Measurements from ENCODE around the gene GRIN2C. TPM values are rescaled to one million over a fixed set of nuclear protein-coding genes. Genes with fewer than 3 reads are reported as not detected.

GRIN2C gene
- total and polyA plus RNA-seq, 4 donors: 0.01 to 0.03 (median 0.02) TPM; not detected in 1

GRCh38 chr17:74901353-74902135 lies 41.9 kb upstream of the GRIN2C start:
- Histone ChIP-seq H3K9me3 (ENCODE audit: control insufficient read depth in 4 of 4, insufficient read depth in 3 of 4, low read length in 3 of 4) (peaks cover 0 to 3% (median 0%) of the 10 kb centered on the region in 4 donors), H3K27ac (ENCODE audit: low read depth in 1 of 2, low read length in 1 of 2) (no peak overlapping the region), H3K4me1 (ENCODE audit: control insufficient read depth in 5 of 5, insufficient read depth in 5 of 5, low read length in 5 of 5) (no peaks in the 10 kb centered on the region), H3K36me3 (ENCODE audit: control insufficient read depth in 4 of 4, insufficient read depth in 4 of 4, low read length in 4 of 4) (no peaks in the 10 kb centered on the region), H3K9ac (ENCODE audit: insufficient read depth in 1 of 2, low read length in 2 of 2) (no peak overlapping the region), H3K4me3 (no peak overlapping the region), H3K27me3 (ENCODE audit: control insufficient read depth in 3 of 3, insufficient read depth in 3 of 3, low read length in 2 of 3) (peaks cover 0 to 4% (median 1%) of the 10 kb centered on the region in 3 donors)
- no peak for ATAC-seq (ENCODE audit: insufficient read depth, low FRiP score)
- TF ChIP-seq, protein P1, sequence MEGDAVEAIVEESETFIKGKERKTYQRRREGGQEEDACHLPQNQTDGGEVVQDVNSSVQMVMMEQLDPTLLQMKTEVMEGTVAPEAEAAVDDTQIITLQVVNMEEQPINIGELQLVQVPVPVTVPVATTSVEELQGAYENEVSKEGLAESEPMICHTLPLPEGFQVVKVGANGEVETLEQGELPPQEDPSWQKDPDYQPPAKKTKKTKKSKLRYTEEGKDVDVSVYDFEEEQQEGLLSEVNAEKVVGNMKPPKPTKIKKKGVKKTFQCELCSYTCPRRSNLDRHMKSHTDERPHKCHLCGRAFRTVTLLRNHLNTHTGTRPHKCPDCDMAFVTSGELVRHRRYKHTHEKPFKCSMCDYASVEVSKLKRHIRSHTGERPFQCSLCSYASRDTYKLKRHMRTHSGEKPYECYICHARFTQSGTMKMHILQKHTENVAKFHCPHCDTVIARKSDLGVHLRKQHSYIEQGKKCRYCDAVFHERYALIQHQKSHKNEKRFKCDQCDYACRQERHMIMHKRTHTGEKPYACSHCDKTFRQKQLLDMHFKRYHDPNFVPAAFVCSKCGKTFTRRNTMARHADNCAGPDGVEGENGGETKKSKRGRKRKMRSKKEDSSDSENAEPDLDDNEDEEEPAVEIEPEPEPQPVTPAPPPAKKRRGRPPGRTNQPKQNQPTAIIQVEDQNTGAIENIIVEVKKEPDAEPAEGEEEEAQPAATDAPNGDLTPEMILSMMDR (IDR thresholded peaks at IDR 0.05; ENCODE audit: control extremely low read depth, extremely low read depth): no peak
- 45 to 59% methylated on average over 14 of the region's 14 CpGs for WGBS, 2 donors
- no peak for DNase-seq

DNA sequence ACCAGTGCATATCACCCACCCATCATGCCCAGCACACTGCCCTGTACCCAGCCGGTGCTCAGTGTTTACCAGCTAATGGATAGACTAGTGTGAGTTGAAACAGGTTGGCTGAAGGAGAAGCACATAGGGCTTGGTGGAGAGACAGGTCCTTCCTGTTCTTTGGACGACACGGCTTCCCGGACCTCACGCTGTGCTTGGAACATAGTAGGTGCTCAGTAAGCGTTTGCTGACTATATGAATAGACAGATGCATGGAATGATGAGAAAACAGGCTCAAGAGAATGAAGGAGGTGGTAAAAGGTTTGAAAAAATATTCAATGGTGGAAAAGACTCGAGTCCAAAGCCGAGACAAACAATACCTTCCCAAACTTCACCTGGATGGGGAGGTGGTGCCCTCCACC lies 40.5 kb upstream of the GRIN2C start:
- Histone ChIP-seq H3K4me3 (no peak overlapping the region), H3K9ac (ENCODE audit: insufficient read depth in 1 of 2, low read length in 2 of 2) (no peak overlapping the region), H3K27me3 (ENCODE audit: control insufficient read depth in 3 of 3, insufficient read depth in 3 of 3, low read length in 2 of 3) (peaks cover 0 to 15% (median 11%) of the 10 kb centered on the region in 3 donors), H3K4me1 (ENCODE audit: control insufficient read depth in 5 of 5, insufficient read depth in 5 of 5, low read length in 5 of 5) (no peaks in the 10 kb centered on the region), H3K36me3 (ENCODE audit: control insufficient read depth in 4 of 4, insufficient read depth in 4 of 4, low read length in 4 of 4) (no peaks in the 10 kb centered on the region), H3K27ac (ENCODE audit: low read depth in 1 of 2, low read length in 1 of 2) (no peak overlapping the region), H3K9me3 (ENCODE audit: control insufficient read depth in 4 of 4, insufficient read depth in 3 of 4, low read length in 3 of 4) (peaks cover 0 to 3% (median 0%) of the 10 kb centered on the region in 4 donors)
- TF ChIP-seq, protein P1 (IDR thresholded peaks at IDR 0.05; ENCODE audit: control extremely low read depth, extremely low read depth): no peak
- 80 to 95% methylated on average over 8 of the region's 8 CpGs for WGBS, 2 donors
- DNase-seq (no peak), ATAC-seq (ENCODE audit: insufficient read depth, low FRiP score) (no peak)

DNA sequence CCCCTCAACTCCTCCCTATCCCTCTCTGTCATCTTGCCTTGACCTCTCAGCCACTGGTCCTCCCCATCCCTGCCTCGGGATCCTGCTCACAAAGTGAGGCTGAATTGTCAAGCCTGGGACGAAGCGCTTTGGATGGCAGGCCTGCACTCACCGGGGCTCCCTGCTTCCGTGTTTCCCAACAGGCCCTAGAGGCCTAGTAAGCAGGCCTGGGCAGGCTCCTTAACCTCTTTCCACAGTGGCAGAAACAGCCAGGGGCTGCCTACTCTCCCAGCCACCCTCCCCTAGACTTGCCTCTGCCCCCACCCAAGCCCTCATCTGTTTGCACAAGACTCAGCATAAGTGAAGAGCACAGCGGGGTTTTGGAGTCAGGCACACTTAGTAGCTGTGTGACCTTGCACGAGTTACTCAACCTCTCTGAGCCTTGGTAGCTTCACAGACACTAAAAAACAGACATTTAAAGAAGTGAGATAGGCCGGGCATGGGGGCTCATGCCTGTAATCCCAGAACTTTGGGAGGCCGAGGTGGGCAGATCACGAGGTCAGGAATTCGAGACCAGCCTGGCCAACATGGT lies 38.8 kb upstream of the GRIN2C start:
- Histone ChIP-seq H3K9me3 (ENCODE audit: control insufficient read depth in 4 of 4, insufficient read depth in 3 of 4, low read length in 3 of 4) (peaks cover 0 to 3% (median 0%) of the 10 kb centered on the region in 4 donors), H3K4me1 (ENCODE audit: control insufficient read depth in 5 of 5, insufficient read depth in 5 of 5, low read length in 5 of 5) (no peaks in the 10 kb centered on the region), H3K4me3 (no peak overlapping the region), H3K27me3 (ENCODE audit: control insufficient read depth in 3 of 3, insufficient read depth in 3 of 3, low read length in 2 of 3) (peaks cover 0 to 31% (median 25%) of the 10 kb centered on the region in 3 donors), H3K36me3 (ENCODE audit: control insufficient read depth in 4 of 4, insufficient read depth in 4 of 4, low read length in 4 of 4) (no peaks in the 10 kb centered on the region), H3K27ac (ENCODE audit: low read depth in 1 of 2, low read length in 1 of 2) (no peak overlapping the region), H3K9ac (ENCODE audit: insufficient read depth in 1 of 2, low read length in 2 of 2) (no peak overlapping the region)
- TF ChIP-seq, protein P1 (IDR thresholded peaks at IDR 0.05; ENCODE audit: control extremely low read depth, extremely low read depth): no peak
- DNase-seq (no peak), ATAC-seq (ENCODE audit: insufficient read depth, low FRiP score) (no peak)
- 82 to 83% methylated on average over 11 of the region's 11 CpGs for WGBS, 2 donors
